ENCODE data around the gene LRRC23. TPM values are rescaled to one million over a fixed set of nuclear protein-coding genes. Genes with fewer than 3 reads are reported as not detected.

Gene LRRC23
- total RNA-seq: 1 to 10 TPM; 3.1 to 6.0 TPM

DNA sequence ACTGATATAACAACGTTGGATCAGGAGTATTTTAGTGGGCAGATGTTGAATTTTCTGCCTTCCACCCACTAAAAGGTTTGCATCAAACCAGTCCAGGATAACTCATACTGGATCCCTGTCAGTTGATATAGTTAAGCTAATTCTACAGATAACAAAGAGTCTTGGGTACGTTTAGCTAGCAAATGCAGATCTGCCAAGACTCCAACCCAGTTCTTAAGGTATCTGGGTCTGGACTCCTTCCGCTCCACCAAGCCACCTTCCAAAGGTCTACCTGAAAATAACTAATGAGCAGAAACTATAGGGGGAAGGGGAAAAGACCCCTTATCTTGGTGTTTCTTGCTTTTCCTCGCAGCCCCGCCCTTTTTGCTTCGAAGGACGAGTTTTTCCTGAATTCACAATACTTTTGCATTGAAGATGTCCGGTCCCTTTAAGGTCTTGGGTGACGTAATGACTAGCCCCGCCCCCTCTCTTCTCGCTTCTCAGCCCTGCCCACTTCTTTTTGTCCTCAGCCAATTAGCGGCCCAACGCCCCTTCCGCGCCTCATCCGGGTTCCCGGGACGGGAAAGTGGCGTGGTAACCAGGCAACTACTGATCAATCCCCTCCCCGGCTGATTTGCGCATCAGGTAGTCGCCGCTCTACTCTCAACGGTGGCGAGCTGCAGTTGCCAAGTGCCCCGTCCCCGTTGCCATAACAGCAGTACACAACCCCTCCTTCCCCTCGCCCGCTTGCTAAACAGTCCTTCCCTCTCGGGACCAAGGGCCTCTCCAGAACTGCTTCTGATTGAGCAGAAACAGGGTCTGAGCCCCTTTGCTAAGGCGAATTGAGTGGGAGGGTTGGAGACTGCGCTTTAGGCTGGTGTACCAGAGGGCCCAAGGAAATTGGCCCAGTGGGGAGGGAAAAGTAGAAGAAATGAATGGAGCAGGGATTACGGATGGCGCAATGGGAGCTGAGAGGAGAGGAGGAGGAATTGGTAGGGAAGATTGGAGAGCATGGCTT, at the start of gene LRRC23:
LRRC23 (plus strand) TSS at position 543 of the 997 bp plus-strand sequence. CDS start 812 bp downstream, outside the sequence.
- POLR2A ChIA-PET: interaction anchor here (1.0 to 1.2 kb wide), 3 partner anchors 13 to 22 kb away, joined by 3 to 5 read pairs (median 4); no protein-coding TSS in a partner anchor
- CTCF ChIA-PET: interaction anchor here (0.5 to 3.0 kb wide), 4 partner anchors 13 to 44 kb away, joined by 3 to 17 read pairs (median 6); partner anchors contain the start of gene SPSB2

DNA sequence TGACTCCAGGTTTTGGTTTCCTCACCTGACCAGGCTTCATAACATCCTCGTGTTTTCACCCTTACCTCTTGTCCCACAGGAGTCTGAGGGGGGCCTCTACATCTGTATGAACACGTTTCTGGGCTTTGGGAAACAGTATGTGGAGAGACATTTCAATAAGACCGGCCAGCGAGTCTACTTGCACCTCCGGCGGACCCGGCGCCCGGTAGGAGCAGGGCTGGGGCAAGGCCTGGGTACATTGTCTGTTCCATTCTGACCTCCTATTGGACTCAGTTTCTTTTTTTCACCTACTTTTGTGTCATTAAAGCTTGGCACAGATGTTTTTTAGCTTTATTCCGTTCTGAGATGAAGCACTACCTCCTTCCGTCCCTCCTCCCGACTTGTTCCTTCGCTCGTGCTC, 49.3 kb upstream of the LRRC23 start:
- CTCF ChIA-PET: interaction anchor here (0.7 to 4.9 kb wide), 3 partner anchors 12 to 20 kb away, joined by 3 to 63 read pairs (median 7); partner anchors contain the start of gene TPI1
- POLR2A ChIA-PET: interaction anchor here (5.0 kb wide), 1 partner anchor 13 kb away, joined by 49 read pairs; the partner anchor contains the start of gene TPI1

GRCh38 chr12:6858799-6859198, 45.8 kb upstream of the LRRC23 start:
- ChIA-PET CTCF (interaction anchor here (1.0 to 1.5 kb wide), 2 partner anchors 11 to 33 kb away, joined by 3 read pairs; no protein-coding TSS in a partner anchor), POLR2A (interaction anchor here (0.9 kb wide), 1 partner anchor 13 kb away, joined by 3 read pairs; no protein-coding TSS in a partner anchor)

DNA sequence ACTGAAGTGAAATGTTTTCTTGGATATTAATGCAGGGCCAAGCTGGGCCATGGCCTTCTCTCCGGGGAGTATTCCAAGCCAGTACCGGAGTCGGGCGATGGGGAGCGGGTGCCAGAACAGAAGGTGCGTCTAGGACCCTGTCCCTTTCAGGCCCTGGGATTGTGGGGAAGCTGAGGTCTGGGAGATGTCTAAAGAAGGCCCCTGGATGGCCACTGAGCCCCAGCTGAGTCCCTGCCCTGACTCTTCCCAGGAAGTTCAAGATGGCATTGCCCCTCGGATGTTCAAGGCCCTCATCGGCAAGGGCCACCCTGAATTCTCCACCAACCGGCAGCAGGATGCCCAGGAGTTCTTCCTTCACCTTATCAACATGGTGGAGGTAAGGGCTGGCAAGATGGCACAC, 44.5 kb upstream of the LRRC23 start:
- ChIA-PET CTCF (interaction anchor here (1.5 kb wide), 1 partner anchor 34 kb away, joined by 3 read pairs; no protein-coding TSS in a partner anchor), POLR2A (no interaction called here)

GRCh38 chr12:6860942-6861341, 43.7 kb upstream of the LRRC23 start:
- CTCF ChIA-PET: interaction anchor here (1.2 to 1.4 kb wide), 3 partner anchors 8 to 11 kb away, joined by 5 to 7 read pairs (median 5); no protein-coding TSS in a partner anchor
- POLR2A ChIA-PET: no interaction called here

DNA sequence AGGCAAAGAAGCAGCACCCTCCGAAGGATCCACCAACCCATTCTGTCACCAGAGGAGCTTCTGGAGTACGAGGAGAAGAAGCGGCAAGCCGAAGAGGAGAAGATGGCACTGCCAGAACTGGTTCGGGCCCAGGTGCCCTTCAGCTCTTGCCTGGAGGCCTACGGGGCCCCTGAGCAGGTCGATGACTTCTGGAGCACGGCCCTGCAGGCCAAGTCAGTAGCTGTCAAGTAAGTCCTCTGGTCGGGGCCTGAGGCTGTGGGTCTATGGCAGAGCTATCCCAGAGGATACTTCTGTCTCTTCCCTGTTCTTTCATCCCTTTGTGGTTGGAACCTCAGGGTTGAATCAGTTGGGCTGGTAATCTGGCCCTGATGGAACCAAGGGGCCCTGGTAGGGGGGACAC, 43.2 kb upstream of the LRRC23 start:
- POLR2A ChIA-PET: no interaction called here

GRCh38 chr12:6863033-6863432, 41.6 kb upstream of the LRRC23 start:
- ChIA-PET CTCF (interaction anchor here (0.9 to 7.9 kb wide), 2 partner anchors 9 to 10 kb away, joined by 6 to 63 read pairs; partner anchors contain the start of genes CDCA3 and USP5), POLR2A (no interaction called here)

More for the DNA sequence above, 43.2 kb upstream of the LRRC23 start:
- CTCF ChIA-PET: interaction anchor here (1.2 to 1.4 kb wide), 3 partner anchors 8 to 11 kb away, joined by 5 to 7 read pairs (median 5); no protein-coding TSS in a partner anchor

- ChIA-PET POLR2A (interaction anchor here (0.7 to 1.6 kb wide), 2 partner anchors 13 to 789 kb away, joined by 3 read pairs; partner anchors contain the start of gene CDCA3), CTCF (interaction anchor here (0.9 to 7.9 kb wide), 4 partner anchors 8 to 27 kb away, joined by 3 to 63 read pairs (median 4); partner anchors contain the start of genes CDCA3 and USP5)
Observed at GRCh38 chr12:6863586-6864321, 40.9 kb upstream of the LRRC23 start.

GRCh38 chr12:6865307-6865706, 39.3 kb upstream of the LRRC23 start:
- POLR2A ChIA-PET: interaction anchor here (0.9 to 1.6 kb wide), 2 partner anchors 13 to 14 kb away, joined by 3 to 4 read pairs; partner anchors contain the start of gene CDCA3
- CTCF ChIA-PET: interaction anchor here (1.9 to 7.9 kb wide), 2 partner anchors 12 to 99 kb away, joined by 4 to 63 read pairs; partner anchors contain the start of genes CDCA3, PTMS and USP5

- CTCF ChIA-PET: interaction anchor here (1.2 to 7.9 kb wide), 6 partner anchors 13 to 114 kb away, joined by 3 to 63 read pairs (median 4); partner anchors contain the start of genes CDCA3, PTMS and USP5
- POLR2A ChIA-PET: interaction anchor here (0.6 to 4.8 kb wide), 6 partner anchors 13 to 123 kb away, joined by 3 to 49 read pairs (median 4); partner anchors contain the start of genes CDCA3, MLF2 and USP5
Observed at GRCh38 chr12:6866163-6866919, 38.3 kb upstream of the LRRC23 start.

- ChIA-PET POLR2A (interaction anchor here (0.6 to 4.8 kb wide), 12 partner anchors 9 to 374 kb away, joined by 3 to 49 read pairs (median 3); partner anchors contain the start of genes CDCA3, MLF2, MRPL51 and USP5), CTCF (interaction anchor here (1.2 to 7.9 kb wide), 6 partner anchors 12 to 115 kb away, joined by 3 to 63 read pairs (median 4); partner anchors contain the start of genes CDCA3, PTMS and USP5)
Observed at GRCh38 chr12:6866920-6867412, 37.7 kb upstream of the LRRC23 start.

GRCh38 chr12:6867413-6868210, 37.0 kb upstream of the LRRC23 start, which contains the start of gene TPI1:
TSS of gene TPI1 (plus strand) at chr12:6867531. CDS start at chr12:6867567, 36 bp downstream.
- CTCF ChIA-PET: interaction anchor here (0.6 to 7.9 kb wide), 6 partner anchors 12 to 125 kb away, joined by 3 to 63 read pairs (median 3); partner anchors contain the start of genes CDCA3 and USP5

GRCh38 chr12:6868211-6869048, 36.2 kb upstream of the LRRC23 start:
- POLR2A ChIA-PET: interaction anchor here (0.7 to 4.8 kb wide), 6 partner anchors 15 to 375 kb away, joined by 3 to 49 read pairs (median 3); partner anchors contain the start of genes CDCA3, MRPL51 and USP5
- CTCF ChIA-PET: interaction anchor here (0.6 to 7.9 kb wide), 7 partner anchors 15 to 125 kb away, joined by 3 to 63 read pairs (median 5); partner anchors contain the start of genes CDCA3 and USP5

More at GRCh38 chr12:6867413-6868210, 37.0 kb upstream of the LRRC23 start, which contains the start of gene TPI1:
- POLR2A ChIA-PET: interaction anchor here (0.6 to 4.8 kb wide), 14 partner anchors 8 to 374 kb away, joined by 3 to 49 read pairs (median 3); partner anchors contain the start of genes CDCA3, MLF2, MRPL51 and USP5

GRCh38 chr12:6869049-6870021, 35.3 kb upstream of the LRRC23 start:
- CTCF ChIA-PET: interaction anchor here (0.6 to 7.9 kb wide), 15 partner anchors 8 to 126 kb away, joined by 3 to 63 read pairs (median 5); partner anchors contain the start of genes CDCA3, MLF2, P3H3 and USP5

More at GRCh38 chr12:6869049-6870021, 35.3 kb upstream of the LRRC23 start:
- POLR2A ChIA-PET: interaction anchor here (0.7 to 4.8 kb wide), 6 partner anchors 16 to 238 kb away, joined by 3 to 49 read pairs (median 3); partner anchors contain the start of genes CDCA3 and USP5

Measured in activated CD8-positive, alpha-beta memory T cell treated with anti-CD3 and anti-CD28 coated beads for 36 hours (primary cell).